H1 (cell line): ENCODE results near the gene OLAH. TPM values are rescaled to one million over a fixed set of nuclear protein-coding genes. Genes with fewer than 3 reads are reported as not detected.

Experiments
- CTCF ChIA-PET: fragments of 300-600 bp; sonication (Branson Sonifier 250); formaldehyde crosslinking; loops from one replicate; lab custom pipeline; 2021; ENCODE audit not compliant: partially characterized antibody; lab: Charles Lee
- POLR2A ChIA-PET: fragments of 300-600 bp; sonication (Branson Sonifier 250); formaldehyde crosslinking; loops from one replicate; lab custom pipeline; 2021; ENCODE audit warnings: inconsistent platforms; ENCODE audit not compliant: partially characterized antibody; lab: Charles Lee
- DNase-seq, 2 experiments: peaks; one replicate each; pipeline versions ENCODE4 v3.0.0 to v3.0.0-alpha.2; 2010 to 2022; ENCODE audit warnings: low spot score in 2 of 2, low read depth in 1 of 2, mixed read lengths in 1 of 2
- FAIRE-seq: peaks from 2 replicates; lab custom pipeline; 2011; peaks lifted over from hg19 to GRCh38; lab: Jason Lieb, UNC
- H2AFZ ChIP-seq: 2 replicates; pipeline ENCODE4 v1.8.1; 2012; ENCODE audit warnings: low read length, inconsistent platforms
- H2AK5ac ChIP-seq: 2 replicates; pipeline ENCODE4 v1.6.1; 2013; ENCODE audit warnings: low read depth, low read length
- H2BK120ac ChIP-seq: replicated peaks from 2 replicates; pipeline ENCODE3; 2013; ENCODE audit warnings: low read depth, low read length, inconsistent platforms
- H2BK12ac ChIP-seq: 2 replicates; pipeline ENCODE4 v1.6.1; 2013; ENCODE audit warnings: low read depth, low read length
- H2BK15ac ChIP-seq: 2 replicates; pipeline ENCODE4 v1.6.1; 2013; ENCODE audit warnings: low read length
- H2BK20ac ChIP-seq: 2 replicates; pipeline ENCODE4 v1.6.1; 2013; ENCODE audit warnings: low read length
- H2BK5ac ChIP-seq: 2 replicates; pipeline ENCODE4 v1.6.1; 2013; ENCODE audit warnings: low read depth, low read length
- H3K14ac ChIP-seq: 2 replicates; pipeline ENCODE4 v1.6.1; 2013; ENCODE audit warnings: inconsistent platforms; ENCODE audit not compliant: insufficient read length
- H3K18ac ChIP-seq: 2 replicates; pipeline ENCODE4 v1.6.1; 2013; ENCODE audit warnings: low read length; ENCODE audit errors: extremely low read depth
- H3K23ac ChIP-seq: 2 replicates; pipeline ENCODE4 v1.6.1; 2013; ENCODE audit warnings: inconsistent platforms; ENCODE audit not compliant: insufficient read length
- H3K23me2 ChIP-seq: 2 replicates; pipeline ENCODE4 v1.6.1; 2013; ENCODE audit warnings: low read depth, low read length
- H3K27ac ChIP-seq: 2 replicates; pipeline ENCODE4 v1.6.1; 2011; ENCODE audit warnings: low read depth, low read length, inconsistent platforms
- H3K27me3 ChIP-seq, 4 experiments: replicated peaks in 1 of 4; 1 replicate in 1 of 4; 2 replicates in 3 of 4; pipeline versions ENCODE4 v1.6.1 to v1.8.1; 2011 to 2013; ENCODE audit warnings: low read length in 3 of 4, mild to moderate bottlenecking in 3 of 4, inconsistent platforms in 2 of 4, mixed read lengths in 2 of 4, moderate library complexity in 1 of 4; ENCODE audit not compliant: control insufficient read depth in 3 of 4, insufficient read depth in 3 of 4; ENCODE audit errors: extremely low read depth in 1 of 4
- H3K36me3 ChIP-seq, 4 experiments: 2 replicates each; pipeline versions ENCODE4 v1.6.1 to v1.8.1; 2011 to 2013; ENCODE audit warnings: mild to moderate bottlenecking in 4 of 4, low read length in 3 of 4, moderate library complexity in 2 of 4, control low read depth in 1 of 4, inconsistent platforms in 1 of 4; ENCODE audit not compliant: insufficient read depth in 4 of 4, control insufficient read depth in 2 of 4
- H3K4ac ChIP-seq: replicated peaks from 2 replicates; pipeline ENCODE3; 2013; ENCODE audit warnings: low read length, low read depth, mixed read lengths, inconsistent platforms; ENCODE audit not compliant: insufficient read length
- H3K4me1 ChIP-seq, 4 experiments: replicated peaks in 1 of 4; 1 replicate in 1 of 4; 2 replicates in 3 of 4; pipeline versions ENCODE4 v1.6.1 to v1.8.1; 2011 to 2013; ENCODE audit warnings: low read length in 3 of 4, inconsistent platforms in 2 of 4, mixed read lengths in 1 of 4; ENCODE audit not compliant: insufficient read depth in 4 of 4, control insufficient read depth in 3 of 4
- H3K4me2 ChIP-seq, 2 experiments: 2 replicates each; pipeline versions ENCODE4 v1.6.1 to v1.8.1; 2011 to 2013; ENCODE audit warnings: low read depth in 2 of 2, low read length in 2 of 2, control low read depth in 1 of 2, inconsistent platforms in 1 of 2, mild to moderate bottlenecking in 1 of 2; ENCODE audit not compliant: insufficient read depth in 1 of 2
- H3K4me3 ChIP-seq, 4 experiments: fragments of 200-600, 300-600 bp in 1 of 4; sonication (generic), shearing (Covaris generic), sonication (Bioruptor Twin) in 1 of 4; 2 replicates each; pipeline versions ENCODE4 v1.5.1 to v1.8.1; 2011 to 2016; ENCODE audit warnings: low read length in 4 of 4, low read depth in 3 of 4, control low read depth in 2 of 4, inconsistent platforms in 2 of 4, mild to moderate bottlenecking in 2 of 4, mixed read lengths in 1 of 4, moderate library complexity in 1 of 4; ENCODE audit not compliant: insufficient read depth in 2 of 4; ENCODE audit errors: extremely low read depth in 1 of 4
- H3K56ac ChIP-seq: replicated peaks from 2 replicates; pipeline ENCODE3; 2013; ENCODE audit warnings: low read depth, mild to moderate bottlenecking, mixed read lengths, low read length, inconsistent platforms; ENCODE audit not compliant: insufficient read length
- H3K79me1 ChIP-seq: 2 replicates; pipeline ENCODE4 v1.6.1; 2013; ENCODE audit warnings: low read depth, low read length, control low read depth
- H3K79me2 ChIP-seq, 2 experiments: 2 replicates each; pipeline versions ENCODE4 v1.6.1 to v1.8.1; 2012 to 2013; ENCODE audit warnings: low read length in 2 of 2, mild to moderate bottlenecking in 2 of 2, inconsistent platforms in 1 of 2; ENCODE audit not compliant: insufficient read depth in 2 of 2, control insufficient read depth in 1 of 2
- H3K9ac ChIP-seq, 4 experiments: replicated peaks in 1 of 4; 1 replicate in 1 of 4; 2 replicates in 3 of 4; pipeline versions ENCODE4 v1.6.1 to v1.8.1; 2011 to 2013; ENCODE audit warnings: low read depth in 3 of 4, low read length in 3 of 4, control low read depth in 2 of 4, mild to moderate bottlenecking in 2 of 4, moderate library complexity in 2 of 4, inconsistent platforms in 1 of 4; ENCODE audit errors: extremely low read depth in 1 of 4
- H3K9me3 ChIP-seq, 2 experiments: 2 replicates each; pipeline versions ENCODE4 v1.6.1 to v1.8.1; 2012 to 2013; ENCODE audit warnings: mild to moderate bottlenecking in 2 of 2, moderate library complexity in 2 of 2, control low read depth in 1 of 2, inconsistent platforms in 1 of 2, low read depth in 1 of 2, low read length in 1 of 2, mixed read lengths in 1 of 2; ENCODE audit not compliant: insufficient read depth in 2 of 2
- H4K20me1 ChIP-seq, 2 experiments: replicated peaks in 1 of 2; 2 replicates each; pipeline versions ENCODE3 to v1.8.1; 2011 to 2013; ENCODE audit warnings: inconsistent platforms in 2 of 2, low read length in 2 of 2, mild to moderate bottlenecking in 1 of 2; ENCODE audit not compliant: insufficient read depth in 2 of 2, control insufficient read depth in 1 of 2
- H4K5ac ChIP-seq: 2 replicates; pipeline ENCODE4 v1.6.1; 2013; ENCODE audit warnings: low read length, low read depth, mixed read lengths, inconsistent platforms; ENCODE audit not compliant: insufficient read length
- H4K8ac ChIP-seq: 2 replicates; pipeline ENCODE4 v1.8.0; 2013; ENCODE audit warnings: mild to moderate bottlenecking, moderate library complexity, low read length, inconsistent platforms; ENCODE audit not compliant: insufficient read depth; ENCODE audit errors: extremely low read depth
- H4K91ac ChIP-seq: replicated peaks from 2 replicates; pipeline ENCODE3; 2013; ENCODE audit warnings: low read length, mixed read lengths, inconsistent platforms; ENCODE audit not compliant: insufficient read length
- POLR2AphosphoS5 ChIP-seq: IDR thresholded peaks from 2 replicates; pipeline ENCODE4 v1.6.1; 2011; ENCODE audit warnings: low read depth, low read length
- SIX5 ChIP-seq: IDR thresholded peaks from 2 replicates; pipeline ENCODE4 v1.6.1; 2011; ENCODE audit warnings: mild to moderate bottlenecking, low read depth, low read length
- WGBS, 2 experiments: shearing (Covaris generic) in 1 of 2; methylation state at CpG; one replicate each; pipeline versions ENCODE4 v1.1.6 to v1.1.7; 2013 to 2015; ENCODE audit warnings: low lambda C conversion rate in 2 of 2, mixed read lengths in 2 of 2, inconsistent platforms in 1 of 2, low coverage in 1 of 2, missing lambda C conversion rate in 1 of 2; ENCODE audit not compliant: insufficient replicate concordance in 2 of 2, insufficient coverage in 1 of 2, insufficient read length in 1 of 2; ENCODE audit errors: extremely low coverage in 1 of 2, missing lambda C conversion rate in 1 of 2; 5-methylcytosine and 5-hydroxymethylcytosine counted together
- polyA plus RNA-seq, 7 experiments: library from polyadenylated mRNA; depleted of rRNA in 3 of 7; stranded (reverse) in 5 of 7; unstranded in 2 of 7; fragments of >200 nt in 5 of 7; fragments of 200-250 nt in 2 of 7; gene quantifications; 1 replicate in 5 of 7; 2 replicates in 1 of 7; 4 replicates in 1 of 7; pipeline versions ENCODE4 v1.2.1 to v1.2.3, GENCODE V29; 2011 to 2013; ENCODE audit warnings: missing spikeins in 2 of 7, mixed read lengths in 2 of 7
- total RNA-seq: library from RNA; stranded (reverse); fragmentation: NEBNext Ultra II Directional; extraction: Animal tissue kit (Norgen Biotek cat#: 25700); gene quantifications from 2 replicates; pipeline ENCODE4 v1.2.1, GENCODE V29; 2021

The OLAH gene
- total and polyA plus RNA-seq, 2 of the 8 experiments (the other 6 are each of a cell fraction or from before 2014, with no cell fraction given) = not detected

GRCh38 chr10:14995964-14996565, 47.7 kb upstream of the OLAH start:
- no peak overlapping the region for H2BK15ac ChIP-seq
- H2BK20ac ChIP-seq = no peak overlapping the region
- DNase-seq = no peak
- H3K27ac ChIP-seq = no peak overlapping the region
- H3K9me3 ChIP-seq = no peaks in the 10 kb centered on the region
- FAIRE-seq = no peak
- H2BK12ac ChIP-seq = no peak overlapping the region
- H4K8ac ChIP-seq = no peak overlapping the region
- H3K27me3 ChIP-seq = no peaks in the 10 kb centered on the region
- H3K23ac ChIP-seq = no peak overlapping the region
- H3K4ac ChIP-seq = no peak overlapping the region
- no peak overlapping the region for H3K4me3 ChIP-seq
- H2AFZ ChIP-seq = no peak overlapping the region
- H3K14ac ChIP-seq = no peak overlapping the region
- no peak overlapping the region for H3K18ac ChIP-seq
- no peaks in the 10 kb centered on the region for H3K79me2 ChIP-seq
- H2AK5ac ChIP-seq = no peak overlapping the region
- H4K91ac ChIP-seq = no peak overlapping the region
- no peak overlapping the region for H3K4me2 ChIP-seq
- no peak overlapping the region for H3K9ac ChIP-seq
- ChIA-PET CTCF (no interaction called here), POLR2A (no interaction called here)
- no peak overlapping the region for H2BK120ac ChIP-seq
- no peaks in the 10 kb centered on the region for H4K20me1 ChIP-seq
- H4K5ac ChIP-seq = no peak overlapping the region
- H3K79me1 ChIP-seq = no peaks in the 10 kb centered on the region
- no peak overlapping the region for H2BK5ac ChIP-seq
- no peaks in the 10 kb centered on the region for H3K4me1 ChIP-seq
- no peak overlapping the region for H3K56ac ChIP-seq
- WGBS, 2 experiments = 93% methylated on average over 45 of the region's 50 CpGs; no CpG with 5 or more reads in 1 of the 2 experiments
- no peaks in the 10 kb centered on the region for H3K36me3 ChIP-seq
- H3K23me2 ChIP-seq = no peaks in the 10 kb centered on the region
- TF ChIP-seq SIX5 (no peak), POLR2AphosphoS5 (no peak)
